ENCODE data around the gene TRERF1.
A peak's percentile ranks its signal among the peaks of the same experiment; 100 is the strongest.

The TRERF1 gene

DNA sequence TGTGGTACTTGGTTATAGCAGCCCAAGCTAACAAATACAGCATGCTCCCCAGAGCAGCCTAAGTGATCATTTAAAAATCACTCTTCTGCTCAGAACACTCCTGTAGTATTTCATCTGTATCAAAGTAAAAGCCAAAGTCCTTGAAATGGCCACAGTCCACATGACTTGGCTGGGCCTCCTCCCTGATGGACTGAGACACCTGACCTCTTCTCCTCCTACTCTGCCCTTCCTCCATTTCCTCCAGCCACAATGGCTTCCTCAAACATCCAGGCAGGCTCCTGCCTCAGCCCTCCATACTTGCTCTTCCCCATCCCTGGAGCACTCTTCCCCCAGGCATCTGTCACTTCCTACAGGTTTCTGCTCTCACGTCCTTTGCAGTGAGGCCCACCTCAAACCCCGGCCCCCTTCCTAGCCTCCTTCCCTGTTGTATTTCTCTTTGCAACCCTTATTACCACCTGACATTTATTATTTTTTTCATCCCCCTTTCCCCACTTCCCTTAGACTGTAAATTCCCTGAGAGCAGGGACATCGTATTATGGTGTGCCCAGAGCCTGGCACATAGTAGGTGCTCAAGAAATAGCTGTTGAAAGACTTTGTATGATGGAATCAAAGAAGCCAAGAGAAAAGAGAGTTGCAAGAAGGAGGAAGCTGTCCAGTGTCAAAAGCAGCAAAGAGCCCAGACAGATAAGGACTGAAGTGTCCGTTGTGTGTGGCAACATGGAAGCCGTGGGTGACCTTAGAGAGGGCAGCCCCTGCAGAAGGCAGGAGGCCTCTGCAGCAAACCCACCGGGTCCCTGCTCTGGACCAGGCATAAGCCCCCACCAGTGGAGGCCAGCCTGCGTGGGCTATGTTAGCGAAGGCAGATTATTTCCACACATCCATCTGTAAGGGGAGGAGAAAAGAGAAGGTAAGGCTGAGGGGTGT, 87.5 kb downstream of the TRERF1 start:
- DNase-seq = peak; percentile 29

- DNase-seq = no peak
Measured at GRCh38 chr6:42361036-42361435, 90.7 kb downstream of the TRERF1 start.

- DNase-seq = no peak
Measured at GRCh38 chr6:42359021-42359420, 92.7 kb downstream of the TRERF1 start.

- DNase-seq = no peak
Measured at GRCh38 chr6:42355416-42355815, 96.3 kb downstream of the TRERF1 start.

DNA sequence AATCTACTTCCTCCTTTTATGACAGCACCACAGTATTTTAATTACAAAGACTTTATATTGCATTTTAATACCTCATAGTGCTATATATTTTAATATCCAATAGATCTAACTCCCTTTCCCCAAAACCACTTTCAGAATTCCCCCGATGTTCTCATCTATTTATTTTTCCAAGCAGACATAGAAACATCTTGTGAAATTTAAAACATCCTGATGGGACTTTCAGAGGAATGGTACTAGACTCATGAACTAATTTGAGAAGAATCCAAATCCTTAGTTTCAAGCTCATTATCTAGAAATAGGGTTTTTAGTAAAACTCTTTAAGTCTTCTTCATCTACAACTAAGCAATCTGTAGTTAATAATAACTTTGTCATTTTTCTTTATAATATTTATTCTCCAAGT, 97.0 kb downstream of the TRERF1 start:
- DNase-seq = no peak

GRCh38 chr6:42352856-42353564, 98.7 kb downstream of the TRERF1 start:
- DNase-seq = no peak

GRCh38 chr6:42350911-42351310, 100.8 kb downstream of the TRERF1 start:
- no peak for DNase-seq

- DNase-seq = no peak
Measured at GRCh38 chr6:42349753-42350511, 101.8 kb downstream of the TRERF1 start.

DNA sequence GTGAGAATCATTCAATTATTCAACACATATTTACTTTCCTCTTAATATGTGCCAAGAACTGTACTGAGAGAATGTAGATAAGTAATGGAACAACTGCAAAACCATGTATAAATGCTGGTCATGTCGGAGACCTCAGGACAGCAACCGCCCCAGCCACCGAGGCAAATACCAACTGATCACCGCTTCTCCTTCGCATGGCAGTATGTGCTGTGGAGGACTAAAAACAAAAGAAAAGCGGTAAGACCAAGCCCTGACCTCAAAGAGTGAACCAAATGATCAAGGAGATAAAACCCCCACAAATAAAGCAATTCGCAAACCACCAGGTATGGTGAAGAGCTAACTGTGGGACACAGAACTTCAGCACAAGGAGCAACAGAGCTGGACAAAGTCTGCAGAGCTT, 104.3 kb downstream of the TRERF1 start:
- no peak for DNase-seq

- peak; percentile 49 for DNase-seq
Measured at GRCh38 chr6:42345696-42346416, 105.9 kb downstream of the TRERF1 start.

DNA sequence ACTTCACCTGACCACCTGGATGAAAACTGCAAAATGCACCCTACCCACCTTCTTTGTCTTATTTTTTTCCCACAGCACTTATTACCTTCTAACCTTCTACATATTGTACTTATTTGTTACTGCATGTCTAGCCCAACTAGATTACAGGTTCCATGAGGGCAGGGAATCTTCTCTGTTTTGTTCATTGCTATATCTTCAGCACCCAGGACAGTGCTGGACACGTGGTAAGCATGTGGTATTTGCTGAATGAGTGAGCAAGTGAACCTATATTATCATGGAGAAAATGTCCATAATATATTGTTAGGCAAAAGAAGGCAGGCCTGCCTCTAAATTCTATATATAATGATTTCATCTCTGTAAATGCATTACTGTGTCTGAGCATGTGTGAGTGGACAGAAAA, 107.0 kb downstream of the TRERF1 start:
- DNase-seq = no peak

DNA sequence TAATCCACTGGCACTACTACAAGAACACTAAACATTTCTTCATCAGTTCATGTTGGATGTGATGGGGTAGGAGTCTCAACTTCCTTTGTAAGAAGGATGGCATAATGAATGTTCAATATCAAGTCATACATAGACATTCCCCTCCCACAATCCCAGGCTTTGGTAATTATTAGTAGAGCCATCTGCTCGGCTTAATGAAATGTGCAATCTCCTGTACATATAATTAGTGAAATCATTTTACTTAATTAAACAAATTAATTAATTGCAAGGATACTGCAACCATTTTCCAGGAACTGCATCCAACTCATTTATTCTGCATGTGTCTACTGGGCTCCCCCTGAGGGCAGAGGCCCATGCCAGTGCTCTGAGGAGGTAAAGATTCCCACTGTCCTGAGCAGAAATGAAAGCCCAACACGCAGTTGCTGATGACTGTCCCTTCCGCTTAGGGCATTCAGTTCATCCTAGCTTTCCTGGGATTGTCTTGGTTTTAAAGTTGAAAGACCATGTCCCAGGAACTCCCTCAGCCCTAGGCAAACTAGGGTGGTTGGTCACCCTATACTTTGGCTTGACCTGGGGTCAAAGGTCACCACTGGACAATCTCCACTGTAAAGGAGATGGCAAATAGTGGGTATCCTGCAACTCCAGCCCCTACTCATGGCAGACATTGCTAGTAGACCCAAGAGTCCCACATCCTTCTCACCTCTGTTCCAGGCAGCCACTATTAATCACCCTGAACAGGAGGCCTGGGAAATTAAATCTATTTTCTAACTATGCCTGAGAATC, 109.8 kb downstream of the TRERF1 start:
- DNase-seq = no peak

GRCh38 chr6:42341221-42341620, 110.5 kb downstream of the TRERF1 start:
- DNase-seq = no peak

GRCh38 chr6:42340511-42340910, 111.2 kb downstream of the TRERF1 start:
- DNase-seq = no peak

- no peak for DNase-seq
Measured at GRCh38 chr6:42339991-42340401, 111.7 kb downstream of the TRERF1 start.

- DNase-seq = peak; percentile 75
Measured at GRCh38 chr6:42338744-42339222, 112.9 kb downstream of the TRERF1 start.

- no peak for DNase-seq
Measured at GRCh38 chr6:42337985-42338743, 113.6 kb downstream of the TRERF1 start.

GRCh38 chr6:42336431-42336830, 115.3 kb downstream of the TRERF1 start:
- no peak for DNase-seq

DNA sequence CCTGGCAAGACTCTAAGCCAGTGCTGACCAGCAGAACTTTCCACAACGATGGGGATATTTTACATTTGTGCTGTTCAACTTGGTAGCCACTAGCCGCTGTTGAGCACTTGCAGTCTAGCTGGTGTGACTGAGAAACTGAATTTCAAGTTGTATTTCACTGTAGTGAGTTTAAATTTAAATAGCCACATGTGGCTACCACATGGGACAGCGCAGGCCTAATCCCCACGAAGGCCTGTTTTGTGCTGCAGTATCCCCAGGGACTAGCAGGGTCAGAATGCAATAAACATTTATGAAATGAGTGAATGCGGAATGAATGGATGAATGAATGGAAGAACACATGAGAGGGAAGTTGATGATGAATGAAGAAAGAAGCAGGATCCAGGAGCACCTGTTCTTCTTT, 115.8 kb downstream of the TRERF1 start:
- DNase-seq = no peak

GRCh38 chr6:42334870-42335269, 116.9 kb downstream of the TRERF1 start:
- DNase-seq = no peak

DNA sequence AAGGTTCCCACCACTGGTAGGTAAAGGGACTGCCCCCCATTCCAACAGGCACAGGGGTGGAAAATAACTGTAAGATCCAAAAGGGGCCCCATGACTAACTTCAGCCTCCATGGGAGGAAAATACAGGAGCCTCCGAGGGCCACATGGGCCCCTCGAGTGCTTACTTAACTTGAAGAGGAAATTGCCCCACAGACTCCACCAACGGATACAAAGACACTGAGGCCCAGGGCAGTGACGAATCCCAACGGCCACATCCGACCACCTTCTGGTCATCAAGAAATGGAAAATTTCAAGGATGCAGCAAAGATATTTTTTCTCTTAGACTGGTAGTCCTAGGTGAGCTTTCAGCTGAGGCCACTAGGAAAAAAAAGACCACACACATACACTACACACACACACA, 118.1 kb downstream of the TRERF1 start:
- peak; percentile 98 for DNase-seq
